Stimulated activated CD4-positive, alpha-beta T cell treated with anti-CD3 and anti-CD28 coated beads, Interleukin-2, amount 100 ng/mL, for 48 hours (primary cell): ENCODE data around the gene CDH6.

Experiments used
- DNase-seq, 2 donors: peaks; one replicate each; pipeline ENCODE4 v3.0.0-alpha.2; 2020

Gene CDH6

DNA sequence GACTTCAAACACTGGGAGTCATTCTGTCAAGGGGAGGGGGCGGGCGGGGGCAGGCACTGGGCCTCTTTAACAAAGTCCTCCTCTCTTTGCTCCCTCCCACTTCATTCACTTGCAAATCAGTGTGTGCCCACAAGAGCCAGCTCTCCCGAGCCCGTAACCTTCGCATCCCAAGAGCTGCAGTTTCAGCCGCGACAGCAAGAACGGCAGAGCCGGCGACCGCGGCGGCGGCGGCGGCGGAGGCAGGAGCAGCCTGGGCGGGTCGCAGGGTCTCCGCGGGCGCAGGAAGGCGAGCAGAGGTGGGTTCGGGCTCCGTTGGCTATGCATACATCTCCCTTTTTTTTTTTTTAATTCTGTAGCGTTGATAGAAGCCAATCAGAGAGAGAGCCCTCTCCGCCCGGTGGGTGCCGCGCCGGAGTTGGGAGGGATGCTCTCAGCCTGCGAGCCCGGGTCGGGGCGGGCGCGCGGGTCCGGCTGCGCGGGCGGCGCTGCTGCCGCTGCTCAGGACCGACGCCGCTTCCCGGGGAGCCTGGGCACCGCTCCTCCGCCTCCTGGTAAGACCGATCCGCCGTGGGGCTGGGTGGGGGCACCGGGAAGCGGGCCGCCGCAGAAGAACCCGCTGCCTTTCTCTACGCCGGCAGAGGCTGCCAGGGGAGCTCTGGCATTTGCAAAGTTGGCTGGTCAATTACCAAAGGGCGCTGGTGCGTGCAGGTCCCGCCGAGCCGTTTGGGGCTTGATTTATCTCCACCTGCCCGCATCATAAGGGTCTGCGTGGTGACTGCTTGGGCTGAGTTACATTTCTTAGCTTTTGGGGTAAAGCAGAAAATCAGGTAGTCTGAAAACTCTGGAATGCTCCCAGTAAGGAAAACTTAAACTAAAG, at the start of gene CDH6:
Gene CDH6, plus strand, starts transcription at position 96 of the 877 bp plus-strand sequence. CDS start 73,788 bp downstream, outside the sequence.
- no peak for DNase-seq

DNA sequence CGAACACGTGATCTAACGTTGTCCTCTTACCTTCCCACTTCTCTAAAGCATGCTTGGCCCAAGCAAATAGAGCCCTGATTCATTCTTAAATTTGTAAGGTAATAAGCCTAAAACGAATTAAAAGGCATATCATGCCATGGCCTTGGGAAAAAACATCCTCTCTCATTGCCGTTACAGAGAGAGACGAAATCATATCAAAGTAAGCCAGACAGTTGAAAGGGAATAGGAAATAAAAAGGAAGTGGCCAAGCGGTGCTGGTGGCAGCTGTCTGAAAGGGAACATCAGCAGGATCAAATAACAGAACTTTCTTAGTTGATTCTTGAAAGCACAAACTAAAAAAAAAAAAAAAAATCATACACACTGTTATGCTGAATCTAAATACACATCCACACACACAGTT, 49.1 kb upstream of the CDH6 start:
- no peak for DNase-seq

DNA sequence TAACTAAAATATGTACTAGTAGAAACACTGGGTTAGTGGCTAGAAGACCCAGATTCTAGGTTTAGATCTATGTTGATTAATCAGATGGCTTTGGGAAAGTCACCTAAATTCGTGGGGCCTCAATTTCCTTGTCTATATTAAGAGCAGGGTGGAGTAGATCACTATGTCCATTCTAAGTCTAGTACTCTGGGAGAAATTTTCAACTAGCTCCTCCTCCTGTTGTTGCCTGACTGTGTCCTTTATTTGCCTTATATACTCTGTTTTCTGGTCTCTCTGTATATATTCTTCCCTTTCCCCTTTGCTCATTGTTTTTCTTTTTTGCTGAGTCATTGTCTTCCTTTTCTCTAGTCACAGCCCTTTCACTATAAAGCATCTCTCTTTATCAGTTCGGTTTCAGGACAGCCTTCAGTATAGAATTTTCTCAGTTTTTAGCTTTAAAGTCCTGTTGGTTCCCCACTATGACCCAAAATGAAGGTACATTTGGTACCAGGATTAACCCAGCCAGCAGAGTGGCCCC, 44.5 kb upstream of the CDH6 start:
- no peak for DNase-seq

DNA sequence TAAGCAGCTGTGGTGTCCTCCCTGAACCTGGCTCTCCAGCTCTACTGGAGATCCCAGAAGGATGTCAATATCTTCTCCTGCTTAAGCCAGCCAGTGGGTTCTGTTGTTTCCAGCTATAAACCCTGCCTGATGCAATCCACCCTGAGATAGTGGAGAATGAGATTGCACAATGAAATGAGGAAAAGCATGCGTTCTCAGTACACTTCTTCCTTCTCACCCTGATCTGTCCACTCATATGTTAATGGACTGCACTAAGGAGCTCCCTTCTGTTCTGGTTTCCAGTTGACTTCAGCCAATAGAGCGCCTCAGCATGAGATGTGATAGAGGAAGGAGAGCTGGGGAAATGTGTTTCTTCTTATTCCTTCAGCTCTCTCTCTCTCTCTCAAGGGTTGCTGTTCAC, 40.0 kb upstream of the CDH6 start:
- no peak for DNase-seq

DNA sequence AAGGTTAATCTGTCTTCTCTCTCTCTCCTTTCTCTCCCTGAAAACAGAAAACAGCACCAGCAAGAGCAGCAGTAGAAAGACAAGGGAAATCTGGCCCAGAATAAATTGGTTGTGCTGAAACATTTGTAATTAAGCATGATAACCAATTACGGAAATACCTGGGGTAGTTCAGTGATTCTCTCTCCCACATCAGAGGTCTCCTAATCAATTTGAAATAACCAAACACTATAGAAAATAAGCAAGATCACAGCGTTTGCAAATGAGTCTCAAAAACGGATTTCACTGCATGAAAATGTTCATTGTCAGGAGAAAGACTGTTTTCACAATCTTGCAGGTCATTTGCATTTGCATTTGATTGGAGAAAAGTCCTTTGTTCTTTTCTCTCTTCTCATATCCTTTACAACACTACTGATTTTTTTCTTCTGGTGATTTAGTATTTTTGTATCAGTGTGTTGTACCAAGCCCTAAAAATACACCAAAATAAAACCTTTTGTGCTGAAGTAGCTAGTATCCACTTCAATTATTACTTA, 36.8 kb upstream of the CDH6 start:
- DNase-seq: no peak

DNA sequence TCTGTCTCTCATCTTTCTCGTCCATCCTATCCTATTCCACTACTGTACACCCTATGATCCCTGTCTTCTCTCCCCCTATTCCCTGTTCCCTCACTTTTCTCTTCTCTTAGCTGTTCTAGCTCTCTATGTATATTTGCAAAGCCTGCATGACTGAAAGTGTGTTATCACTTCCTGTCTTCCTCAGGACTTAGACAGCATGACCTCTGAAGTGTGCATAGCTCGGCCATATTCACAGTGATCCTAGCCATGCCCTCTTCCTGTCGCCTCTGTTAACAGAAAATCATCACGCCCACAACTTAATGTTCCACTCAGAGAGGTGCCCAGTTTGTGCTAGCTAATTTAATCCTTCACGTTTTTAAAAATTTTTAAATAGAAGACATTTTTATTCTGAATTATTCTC, 35.8 kb upstream of the CDH6 start:
- no peak for DNase-seq

DNA sequence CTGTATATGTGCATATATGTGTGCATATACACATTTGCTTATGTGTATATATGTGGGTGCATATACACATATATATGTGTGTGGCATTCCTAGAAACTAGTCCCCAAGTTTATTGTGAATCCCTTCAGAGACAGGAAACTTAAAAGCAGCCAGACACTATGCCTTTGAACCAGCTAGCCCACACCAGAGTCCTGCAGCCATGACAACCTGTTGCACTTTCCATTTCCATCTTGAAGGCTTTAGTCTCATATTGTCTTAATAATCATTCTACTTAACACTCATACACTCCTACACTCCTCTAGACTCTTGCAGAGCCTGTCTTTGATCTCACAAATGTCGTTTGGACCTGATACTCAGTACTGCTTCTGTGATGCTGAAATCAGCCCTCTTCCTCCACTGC, 34.8 kb upstream of the CDH6 start:
- no peak for DNase-seq

DNA sequence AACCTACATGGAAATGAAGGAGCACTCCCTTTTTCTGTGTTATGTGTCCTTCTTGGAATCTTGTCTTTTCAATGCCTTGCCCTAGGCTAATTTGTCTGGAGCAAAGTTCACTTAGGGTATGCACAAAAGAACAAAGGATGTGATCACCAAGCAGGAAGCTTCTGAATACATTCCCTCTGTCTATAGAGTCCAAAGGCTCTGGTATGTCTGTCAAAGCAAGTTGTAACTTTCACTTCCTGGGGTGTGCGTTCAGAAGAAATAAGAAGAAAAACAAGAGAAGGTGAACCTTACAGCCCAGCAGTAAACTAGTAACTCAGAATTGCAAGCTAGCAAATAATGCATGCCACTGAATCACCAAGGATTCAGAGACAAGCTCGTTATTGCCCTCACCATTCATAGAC, 31.7 kb upstream of the CDH6 start:
- no peak for DNase-seq

DNA sequence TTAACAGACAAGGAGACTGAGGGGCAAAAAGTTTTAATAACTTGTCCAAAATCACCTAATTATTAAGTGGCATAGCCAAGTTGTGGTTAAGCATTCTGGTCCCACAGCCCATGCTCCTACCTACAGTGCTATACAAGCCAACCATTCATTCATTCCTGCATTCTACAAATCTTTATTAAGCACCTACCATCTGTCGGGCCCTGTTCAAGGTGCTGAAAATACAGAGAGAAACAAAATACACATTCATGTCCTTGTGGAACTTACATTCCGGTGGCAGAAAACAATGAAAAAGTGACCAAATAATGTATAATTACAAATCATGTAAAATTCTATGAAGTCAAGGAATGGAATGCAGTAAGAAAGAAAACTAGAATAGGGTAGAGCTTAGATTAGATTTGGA, 27.8 kb upstream of the CDH6 start:
- DNase-seq: no peak

DNA sequence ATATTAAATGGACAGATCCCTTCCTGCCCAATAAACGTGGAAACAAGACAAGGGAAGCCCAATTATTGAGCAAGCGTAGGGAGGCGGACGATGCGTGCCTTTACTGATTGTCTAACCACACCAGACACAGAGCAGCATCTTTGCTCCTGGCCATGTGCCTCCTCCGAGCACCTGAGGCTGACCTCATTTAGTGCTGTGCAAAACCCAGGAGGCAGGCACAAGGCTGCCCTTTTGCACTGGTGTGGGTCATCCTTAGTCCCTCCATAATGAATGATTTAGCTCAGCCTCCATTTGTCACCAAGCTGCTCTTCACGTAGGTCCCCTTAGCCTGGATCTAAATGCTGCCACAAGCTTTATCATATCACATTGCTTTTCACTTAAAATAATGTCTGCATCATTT, 24.1 kb upstream of the CDH6 start:
- no peak for DNase-seq

DNA sequence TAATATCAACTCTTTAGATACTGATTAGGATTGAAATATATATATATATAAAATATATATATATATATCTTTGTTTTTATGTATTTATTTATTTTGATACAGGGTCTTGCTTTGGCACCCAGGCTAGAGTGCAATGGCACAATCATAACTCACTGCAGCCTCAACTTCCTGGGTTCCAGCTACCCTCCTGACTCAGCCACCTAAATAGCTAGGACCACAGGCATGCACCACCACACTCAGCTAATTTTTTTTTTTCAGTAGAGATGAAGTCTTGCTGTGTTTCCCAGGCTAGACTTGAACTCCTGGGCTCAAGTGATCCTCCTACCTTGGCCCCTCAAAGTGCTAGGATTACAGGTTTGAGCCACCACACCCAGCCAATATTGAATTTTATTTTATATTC, 20.6 kb upstream of the CDH6 start:
- no peak for DNase-seq

DNA sequence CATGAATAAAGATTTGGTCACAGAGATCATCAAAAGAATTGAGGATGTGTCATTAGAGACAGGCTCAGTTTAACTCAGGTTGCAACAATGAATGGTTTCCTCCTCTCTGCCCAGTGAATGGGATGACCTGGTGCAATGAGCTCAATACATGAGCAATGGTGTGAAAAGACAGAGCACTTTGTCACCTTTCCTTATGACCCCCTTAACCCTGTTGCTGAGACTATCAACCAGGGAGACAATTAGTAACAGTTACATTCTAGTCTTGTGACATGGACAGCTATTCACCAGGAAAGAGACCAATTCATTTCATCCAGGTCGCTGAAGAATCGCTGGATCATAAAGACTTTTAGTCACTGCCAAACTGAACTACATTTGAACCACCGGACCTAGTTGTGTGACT, 19.9 kb upstream of the CDH6 start:
- no peak for DNase-seq

DNA sequence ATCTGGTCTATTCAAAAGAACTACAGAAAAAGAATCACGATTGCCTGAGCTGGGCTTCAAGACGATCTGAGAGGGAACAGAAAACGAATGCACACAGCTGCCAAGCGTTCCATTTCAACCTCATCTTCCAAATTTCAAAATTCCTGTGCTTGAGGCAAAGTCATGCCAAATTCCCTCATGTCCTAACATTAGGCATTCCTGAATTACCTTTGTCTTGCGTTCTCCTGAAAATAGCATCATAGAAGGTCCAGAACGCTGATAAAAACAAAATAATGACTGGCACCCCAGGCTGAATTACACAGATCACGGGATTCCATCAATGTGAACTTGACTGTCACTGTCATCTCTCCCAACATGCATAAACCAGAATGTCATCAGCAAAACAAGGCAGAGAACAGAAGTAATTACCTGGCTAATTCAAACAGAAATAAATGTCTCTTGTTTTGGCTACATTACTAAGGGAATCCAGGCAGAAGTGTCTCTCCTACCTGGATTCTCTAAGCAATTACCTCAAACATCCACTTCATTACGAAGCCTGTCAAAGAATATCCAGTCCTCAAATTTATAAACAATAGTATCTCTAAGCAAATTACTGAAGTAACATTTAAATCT, 12.0 kb upstream of the CDH6 start:
- no peak for DNase-seq

DNA sequence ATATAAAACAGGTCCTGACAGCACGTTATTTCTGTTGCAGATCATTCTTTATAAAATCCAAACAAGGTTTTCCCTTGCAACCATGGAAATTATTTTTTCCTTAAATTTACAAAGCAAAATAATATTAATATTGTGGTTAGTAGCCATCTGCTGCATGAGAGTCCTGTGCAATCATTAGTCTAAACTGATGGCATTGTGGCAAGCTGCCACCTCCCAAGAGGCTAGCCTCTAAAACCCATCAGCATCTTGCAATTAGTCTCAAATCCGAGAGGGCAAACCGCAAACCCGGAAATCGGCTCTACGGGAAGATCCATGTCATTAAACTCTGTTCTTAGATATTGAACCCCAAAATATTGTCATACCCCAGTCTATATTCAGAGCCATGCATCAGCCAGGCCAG, 11.3 kb upstream of the CDH6 start:
- DNase-seq: no peak

DNA sequence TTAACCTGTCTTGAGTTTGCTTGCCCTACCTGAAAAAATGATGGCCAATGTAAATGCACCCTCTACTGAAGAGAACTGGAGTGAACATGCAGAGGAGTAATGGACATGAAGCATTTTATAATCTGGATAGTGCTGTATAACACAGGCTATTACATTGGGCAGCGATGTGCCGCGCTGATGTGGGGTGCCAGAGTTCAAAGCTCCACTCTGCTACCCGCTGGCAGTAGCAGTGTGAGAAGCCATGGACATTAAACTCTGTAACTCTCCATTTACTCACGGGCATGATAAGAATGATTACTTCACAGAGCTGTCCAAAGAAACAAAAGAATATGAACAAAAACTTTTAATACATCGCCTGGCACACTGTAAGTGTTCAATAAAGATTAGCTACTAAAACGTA, 7.5 kb upstream of the CDH6 start:
- no peak for DNase-seq

DNA sequence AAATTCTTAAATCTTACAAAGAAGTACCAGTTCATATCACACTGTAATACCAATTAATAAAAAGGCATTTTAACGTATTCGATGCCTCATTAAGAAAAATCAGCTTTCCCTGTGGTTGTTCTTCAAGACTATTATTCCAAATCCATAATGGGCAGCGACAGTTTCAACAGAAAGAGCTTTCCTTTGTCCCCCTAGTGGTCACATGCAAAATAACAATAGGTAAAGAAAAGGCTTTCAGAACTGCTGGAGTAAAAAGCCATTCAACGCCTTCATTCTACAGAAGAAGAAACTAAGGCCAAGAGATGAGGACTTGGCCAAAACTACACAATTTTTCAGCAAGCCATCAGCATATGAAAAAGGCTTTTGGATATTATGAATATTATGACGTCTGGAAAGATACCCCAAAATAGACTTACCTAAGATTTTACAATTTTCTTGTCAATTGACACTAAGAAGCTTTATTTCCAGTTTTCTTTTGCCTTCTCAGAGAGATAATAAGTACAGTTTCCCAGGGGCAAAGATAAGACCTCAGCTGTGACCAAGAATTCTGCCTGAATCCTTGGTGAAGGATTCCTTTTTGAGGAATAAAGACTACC, 6.7 kb upstream of the CDH6 start:
- DNase-seq: no peak

DNA sequence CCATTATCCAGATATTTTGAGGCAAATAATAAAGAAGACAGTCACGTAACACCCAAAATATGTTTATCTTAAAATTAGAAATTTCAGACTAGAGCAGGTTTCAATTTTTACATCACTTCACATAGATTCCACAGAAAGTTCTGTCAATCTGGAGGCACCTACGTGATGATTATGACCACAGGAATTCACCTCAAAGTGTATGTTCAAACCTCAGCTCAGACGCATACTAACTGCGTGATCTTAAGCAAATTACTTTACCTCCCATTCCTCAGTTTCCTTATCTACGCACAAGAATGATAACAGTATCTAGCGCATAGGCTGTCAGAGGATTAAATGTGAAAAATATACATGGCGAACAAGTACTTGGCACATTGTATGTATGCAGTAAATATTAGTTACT, 5.9 kb upstream of the CDH6 start:
- DNase-seq: no peak

DNA sequence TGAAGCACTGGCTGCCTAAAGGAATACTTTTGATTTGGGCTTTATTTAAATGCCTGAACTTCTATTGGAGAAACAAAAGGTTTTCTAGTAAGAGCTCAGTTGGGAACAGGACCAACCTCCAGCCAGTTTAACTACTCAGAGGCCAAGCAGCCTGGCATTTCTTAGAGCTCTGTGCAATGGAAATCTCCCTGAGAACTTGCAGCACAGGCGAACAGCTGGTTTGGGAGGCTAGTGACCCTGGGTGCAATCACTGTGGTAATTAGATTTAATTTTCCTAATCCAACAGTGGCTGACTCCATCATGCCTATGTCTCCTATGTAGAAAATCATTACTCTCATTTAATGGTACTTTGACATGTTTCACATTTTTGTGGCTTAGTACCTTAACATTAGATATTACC, 1.0 kb upstream of the CDH6 start:
- no peak for DNase-seq

DNA sequence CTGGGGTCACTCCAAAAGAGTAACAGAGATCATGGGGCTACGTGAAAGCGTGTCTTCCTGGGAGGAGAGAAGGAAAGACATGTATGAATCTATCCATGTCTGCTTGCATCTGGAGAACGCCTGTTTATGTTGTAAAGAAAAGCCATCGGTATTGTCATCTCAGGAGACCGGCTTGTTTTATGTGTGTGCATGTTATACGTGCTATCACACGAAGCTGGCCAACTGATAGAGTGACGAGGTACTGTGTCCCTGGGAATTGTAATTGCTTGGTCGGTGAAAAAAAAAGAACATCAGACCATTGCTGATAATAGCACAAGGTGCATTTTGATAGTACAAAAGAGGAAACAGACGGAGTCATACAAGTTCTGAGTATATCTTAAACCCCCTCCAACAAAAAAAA, 370 bp upstream of the CDH6 start:
- no peak for DNase-seq

DNA sequence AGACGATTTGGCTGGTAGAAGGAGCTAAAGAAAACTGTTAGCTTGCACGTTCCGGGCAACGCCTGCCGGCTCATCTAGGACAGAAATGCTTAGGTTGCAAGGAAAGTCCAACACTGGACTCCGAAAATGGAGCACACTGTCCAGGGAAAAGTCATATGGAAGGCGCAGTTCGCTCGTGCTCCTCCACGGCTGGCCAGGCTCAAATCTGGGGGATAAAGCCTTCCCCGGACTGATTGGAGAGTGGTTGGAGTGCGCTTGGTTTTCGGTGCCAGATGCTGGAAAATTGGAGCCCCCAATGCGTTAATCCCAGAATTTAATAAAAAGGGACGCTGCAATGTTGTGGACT, 955 bp downstream of the CDH6 start:
- no peak for DNase-seq

DNA sequence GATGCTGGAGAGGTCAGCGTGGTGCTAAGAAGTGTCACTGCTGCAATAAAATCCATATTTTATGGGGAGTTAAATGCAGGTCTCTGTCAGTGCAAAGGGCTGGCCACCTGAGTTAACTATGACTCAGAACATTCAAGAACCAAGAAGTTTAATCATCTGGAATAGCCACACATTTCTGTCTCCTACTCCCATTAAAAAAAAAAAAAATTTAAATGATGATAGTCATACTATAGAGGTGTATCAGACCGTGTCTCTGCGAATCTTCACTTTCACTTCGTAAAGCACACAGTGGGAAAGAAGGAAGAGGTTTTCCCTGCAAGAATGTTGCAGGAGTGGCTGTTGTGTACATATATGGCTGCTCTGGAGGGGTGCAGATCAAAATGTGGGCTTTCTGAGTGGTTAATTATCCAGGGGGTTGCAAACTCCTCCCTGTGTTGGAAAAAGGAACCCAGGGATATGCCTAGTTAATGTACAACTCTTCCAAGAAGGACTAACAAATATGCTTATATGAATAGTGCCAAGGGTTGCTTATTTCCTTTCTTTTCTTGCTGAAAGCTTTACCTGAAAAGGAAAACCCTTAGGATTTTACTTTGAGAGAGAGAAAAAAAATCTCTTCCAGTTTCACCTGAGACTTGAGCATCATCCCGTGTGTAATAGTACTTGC, 1.5 kb downstream of the CDH6 start:
- no peak for DNase-seq

DNA sequence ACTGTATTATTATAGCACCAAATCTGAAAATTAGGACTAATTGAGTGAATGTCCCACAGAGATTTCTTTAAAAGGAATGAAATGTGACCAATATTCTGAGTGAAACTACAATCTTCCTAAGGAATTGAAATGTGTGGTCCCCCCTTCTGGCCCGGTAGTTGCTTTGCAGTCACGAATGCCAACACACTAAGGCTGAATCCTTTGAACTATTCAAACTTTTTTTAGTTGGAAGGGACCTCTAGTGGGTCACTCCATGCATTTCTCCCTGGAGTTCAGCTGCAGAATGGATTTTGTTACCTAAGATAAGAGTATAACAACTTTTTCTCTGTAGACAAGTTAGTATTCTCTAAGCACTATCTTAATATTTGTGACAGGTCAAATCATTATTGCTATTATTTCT, 2.8 kb downstream of the CDH6 start:
- no peak for DNase-seq

DNA sequence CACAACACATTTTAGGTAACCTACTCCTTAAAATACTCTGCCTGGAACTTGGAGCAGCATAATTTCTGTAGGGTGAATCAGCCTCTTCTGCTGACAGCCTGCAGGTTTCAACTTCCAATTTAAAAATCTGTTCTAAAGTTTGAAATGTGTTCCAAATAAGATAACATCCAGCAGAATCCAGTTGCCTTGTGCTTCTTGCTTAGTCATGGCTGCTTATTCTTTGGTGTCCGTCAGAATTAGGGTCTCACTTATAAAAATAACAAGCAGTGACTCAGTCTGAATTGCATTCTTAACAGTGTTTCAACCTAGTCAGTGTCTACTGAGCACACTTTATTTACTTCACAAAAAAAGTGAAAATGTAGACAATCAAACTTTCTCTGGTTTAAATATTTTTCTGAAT, 3.7 kb downstream of the CDH6 start:
- DNase-seq: no peak
